ENCODE data around the gene UTS2B.
"Not testable (repeated sequence)": the region's sequence is repeated elsewhere in the genome, so short reads cannot be mapped to it uniquely, and the experiment has no call there.

Gene UTS2B

DNA sequence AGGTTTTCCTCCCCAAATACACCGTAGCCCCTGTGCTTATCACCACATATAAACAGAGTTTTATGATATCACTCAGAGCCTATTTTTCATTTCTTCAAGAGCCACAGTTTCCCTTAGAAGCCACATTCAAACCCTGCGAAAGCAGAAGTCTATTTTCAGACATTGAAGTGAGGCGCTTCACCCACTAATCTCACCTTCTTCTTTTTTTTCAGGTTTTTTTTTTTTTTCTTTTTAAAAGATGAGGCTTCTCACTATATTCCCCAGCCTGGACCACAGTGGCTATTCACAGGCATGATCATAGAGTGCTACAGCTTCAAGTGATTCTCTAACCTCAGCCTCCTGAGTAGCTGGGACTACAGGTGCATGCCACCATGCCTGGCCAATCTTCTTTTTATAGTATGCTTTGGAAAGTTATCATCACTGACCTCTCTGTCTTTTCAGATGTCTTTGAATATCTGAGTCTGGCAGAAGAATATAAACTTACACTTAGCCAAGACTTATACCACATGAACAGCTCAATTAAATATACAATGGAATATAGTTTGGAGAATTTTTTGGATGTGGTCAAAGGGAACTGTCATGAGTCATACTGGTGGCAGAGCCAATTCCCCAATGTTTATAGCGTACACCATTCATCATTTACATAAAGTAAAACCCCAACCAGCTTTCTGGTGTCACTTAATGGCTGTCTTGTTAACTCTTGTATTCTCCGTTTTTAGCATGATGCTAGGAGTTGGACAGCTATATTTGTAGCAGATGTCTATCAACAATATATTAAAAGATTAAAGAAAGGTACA is 60.8 kb downstream of the UTS2B start:
- DNase-seq, result no peak

DNA sequence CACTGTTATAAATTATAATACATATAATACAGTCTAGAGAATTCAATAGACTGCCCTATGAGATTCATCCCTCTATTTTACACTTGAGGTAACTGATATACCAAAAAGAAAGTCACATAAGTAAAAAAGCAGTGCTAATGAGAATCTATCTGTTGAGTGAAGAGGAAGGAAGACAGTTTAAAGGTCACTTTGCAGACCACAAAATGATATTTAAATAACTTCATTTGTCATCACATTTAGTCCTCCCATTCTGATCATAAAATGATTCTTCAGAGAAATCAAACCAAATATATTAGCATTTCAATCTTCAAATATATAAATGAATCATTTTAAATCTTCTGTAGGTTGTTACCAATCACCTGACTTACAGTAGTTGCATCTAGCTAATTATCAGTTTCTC is 61.6 kb downstream of the UTS2B start:
- DNase-seq, result no peak

DNA sequence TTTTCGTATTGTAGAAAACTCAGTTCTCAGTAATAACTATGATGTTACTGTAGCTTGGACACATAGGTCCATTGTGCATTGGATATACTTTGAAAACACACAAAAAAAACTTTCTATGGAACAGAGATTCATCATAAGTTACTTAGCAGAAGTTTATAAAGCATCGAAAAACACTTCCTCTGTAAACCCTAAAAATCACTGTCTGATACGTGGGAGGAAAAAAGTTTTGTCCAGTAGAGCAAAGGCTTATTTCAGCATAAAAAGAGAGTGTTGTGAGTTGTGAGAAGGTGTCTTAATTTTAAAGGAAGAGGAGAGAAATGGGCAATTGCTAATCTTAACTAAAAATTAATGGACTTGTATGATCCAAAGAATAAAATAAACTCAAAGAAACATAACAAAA is 66.5 kb downstream of the UTS2B start:
- DNase-seq, result no peak

DNA sequence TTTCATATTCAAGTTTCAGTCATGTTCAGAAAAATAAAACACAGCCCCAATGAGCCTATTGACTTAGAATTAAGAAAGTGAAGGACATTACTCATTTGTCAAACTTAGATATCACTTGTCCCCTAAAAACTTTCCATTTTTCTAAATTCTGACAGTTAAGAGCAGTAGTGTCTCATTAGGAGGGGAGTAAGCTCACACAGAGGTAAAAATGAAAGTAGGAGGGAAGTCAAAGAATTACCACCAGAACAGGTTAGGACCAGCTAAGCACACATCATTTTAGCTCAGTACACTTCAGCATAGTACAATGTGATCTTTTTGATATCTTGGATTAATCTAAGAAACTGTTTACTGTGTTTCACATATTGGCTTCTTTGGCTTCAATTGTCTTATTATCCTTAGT is 67.0 kb downstream of the UTS2B start:
- DNase-seq, result no peak

DNA sequence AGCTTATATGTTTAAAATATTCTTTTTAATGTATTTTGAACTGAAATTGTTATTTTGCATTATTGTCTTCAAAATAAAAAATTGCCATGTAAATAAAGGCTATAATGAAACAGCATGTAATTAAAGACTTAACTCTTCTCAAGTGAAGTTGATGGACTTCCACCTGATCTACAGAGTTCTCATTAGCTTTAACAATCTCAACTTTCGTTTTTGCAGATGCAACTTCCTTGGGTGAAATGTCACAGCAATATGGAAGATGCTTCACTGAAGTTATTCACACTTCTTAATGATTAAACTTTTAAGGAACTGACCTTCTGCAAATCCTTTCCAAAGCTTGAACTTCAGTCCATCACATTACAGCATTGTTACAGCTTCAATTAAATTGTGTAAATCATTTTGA is 67.7 kb downstream of the UTS2B start:
- DNase-seq, result no peak

DNA sequence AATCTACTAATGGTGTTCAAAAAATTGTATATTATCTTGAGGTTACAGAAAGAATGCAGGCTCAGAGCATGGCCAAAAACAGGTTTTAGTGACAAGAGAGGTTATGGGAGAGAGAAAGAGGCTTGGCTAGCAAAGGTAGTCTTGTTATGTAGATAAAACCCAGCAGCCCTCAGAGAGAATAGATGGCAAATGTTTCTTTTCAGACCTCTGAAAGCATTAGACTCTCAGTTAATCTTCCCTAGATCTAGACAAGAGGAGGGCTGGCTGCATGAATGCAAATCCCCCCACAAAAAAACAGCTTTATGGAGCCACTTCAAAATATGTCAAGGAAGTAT is 69.1 kb downstream of the UTS2B start:
- no peak for DNase-seq

DNA sequence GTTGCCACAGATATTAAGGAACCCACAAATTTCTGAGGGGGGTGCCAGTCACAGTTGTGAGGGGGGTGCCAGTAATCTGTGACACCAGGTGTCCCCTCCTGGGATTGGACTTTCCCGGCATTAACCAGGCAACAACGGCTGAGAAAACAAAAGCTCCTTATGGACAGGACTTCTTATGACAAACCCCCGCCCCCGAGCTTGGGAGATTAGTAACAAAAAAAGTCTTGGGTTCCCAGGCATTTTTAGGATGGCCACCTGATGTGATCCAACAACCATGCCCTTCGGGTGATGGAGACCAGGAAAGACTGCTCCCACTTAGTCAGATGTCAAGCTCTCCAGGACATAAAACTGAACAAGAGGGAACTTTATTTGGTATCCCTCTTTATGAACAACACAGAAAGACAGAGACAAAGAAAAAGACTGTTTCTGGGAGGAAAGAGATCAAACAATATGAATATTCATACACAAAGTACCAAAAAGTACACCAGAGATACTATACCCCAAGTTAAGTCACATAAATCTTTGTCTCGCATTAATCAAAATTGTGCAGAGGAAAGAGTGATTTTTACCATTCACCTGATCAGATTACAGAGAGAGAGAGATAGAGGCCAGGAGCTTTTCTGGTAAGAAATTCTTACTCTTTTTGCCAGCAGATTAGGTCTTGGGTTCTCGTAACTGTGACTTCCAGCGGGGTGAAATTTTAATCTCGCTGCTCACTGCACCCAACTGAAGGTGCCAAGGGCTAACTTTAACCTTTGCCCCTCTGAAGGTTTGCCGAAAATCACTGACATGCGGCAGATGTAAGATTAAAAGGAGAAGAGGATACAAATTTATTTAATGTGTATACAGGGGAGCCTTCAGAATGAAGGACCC is 69.7 kb downstream of the UTS2B start:
- DNase-seq, result no peak

DNA sequence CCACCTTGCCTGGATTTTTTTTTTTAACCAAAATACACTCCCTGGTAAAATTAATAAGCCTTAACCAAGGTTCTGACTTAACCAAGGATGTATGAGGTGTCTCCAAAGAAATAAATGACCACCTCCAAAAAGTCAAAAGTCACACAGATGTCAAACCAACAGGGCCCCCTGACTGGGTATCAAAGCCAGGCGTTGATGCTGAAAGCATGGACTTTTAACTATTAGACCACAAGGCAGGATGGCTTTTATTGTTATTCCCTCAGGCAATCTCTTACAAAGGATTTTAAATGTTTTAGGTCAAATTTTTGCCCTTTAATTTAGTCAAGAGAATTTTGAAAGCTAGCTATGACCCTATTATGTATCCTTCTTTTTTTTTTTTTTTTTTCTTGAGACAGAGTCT is 70.8 kb downstream of the UTS2B start:
- no peak for DNase-seq

DNA sequence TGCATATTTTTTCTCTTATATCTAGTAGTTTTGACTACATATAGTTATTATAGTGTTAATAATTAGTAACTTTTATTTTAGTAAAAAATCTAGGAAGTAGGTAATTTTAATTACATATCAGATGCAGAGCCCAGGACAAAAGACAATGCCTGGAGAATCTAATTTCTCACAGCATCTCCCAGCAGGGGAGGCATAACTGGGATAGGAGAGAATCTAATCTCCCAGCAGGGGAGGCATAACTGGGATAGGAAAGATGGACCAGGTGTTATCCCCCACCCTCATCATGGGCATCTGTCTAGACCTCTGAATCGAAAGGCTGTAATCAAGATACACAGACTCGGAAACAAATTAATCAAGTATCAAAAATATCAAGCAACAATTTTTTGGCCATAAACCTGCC is 73.0 kb downstream of the UTS2B start:
- peak; percentile 75 for DNase-seq

DNA sequence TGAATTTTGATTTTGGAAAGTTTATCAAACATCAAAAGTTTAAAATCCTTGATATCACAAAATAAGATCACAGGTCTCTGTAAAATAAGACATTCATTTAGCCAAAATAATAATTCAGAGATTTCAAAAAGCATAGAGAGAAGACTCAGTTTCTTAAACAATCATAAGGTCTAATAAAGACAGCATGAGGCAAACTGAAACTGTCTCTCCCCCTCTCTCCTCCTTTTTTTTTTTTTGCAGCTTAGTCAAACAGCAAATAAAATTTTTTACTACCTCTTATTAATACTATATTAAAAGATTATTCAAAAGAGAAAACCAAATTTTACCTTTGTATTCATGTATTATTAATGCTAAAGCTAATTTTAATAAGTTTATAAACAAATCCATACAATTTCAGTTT is 73.9 kb downstream of the UTS2B start:
- no peak for DNase-seq

DNA sequence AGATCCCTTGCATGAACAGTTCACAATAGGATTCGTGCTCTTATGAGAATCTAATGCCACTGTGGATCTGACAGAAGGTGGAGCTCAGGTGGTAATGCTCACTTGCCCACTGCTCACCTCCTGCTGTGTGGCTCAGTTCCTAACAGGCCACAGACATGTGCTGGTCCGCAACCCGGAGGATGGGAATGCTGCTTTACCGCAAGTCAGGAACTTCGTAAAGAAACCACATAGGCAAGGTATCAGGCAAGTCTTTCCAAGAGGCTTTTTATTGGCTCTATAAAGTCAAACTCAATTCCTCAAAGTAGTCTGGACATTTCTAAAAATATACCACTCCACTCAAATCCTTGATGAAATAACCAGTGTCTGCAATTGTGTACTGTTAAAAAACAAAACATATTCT is 75.2 kb downstream of the UTS2B start:
- DNase-seq, result no peak

DNA sequence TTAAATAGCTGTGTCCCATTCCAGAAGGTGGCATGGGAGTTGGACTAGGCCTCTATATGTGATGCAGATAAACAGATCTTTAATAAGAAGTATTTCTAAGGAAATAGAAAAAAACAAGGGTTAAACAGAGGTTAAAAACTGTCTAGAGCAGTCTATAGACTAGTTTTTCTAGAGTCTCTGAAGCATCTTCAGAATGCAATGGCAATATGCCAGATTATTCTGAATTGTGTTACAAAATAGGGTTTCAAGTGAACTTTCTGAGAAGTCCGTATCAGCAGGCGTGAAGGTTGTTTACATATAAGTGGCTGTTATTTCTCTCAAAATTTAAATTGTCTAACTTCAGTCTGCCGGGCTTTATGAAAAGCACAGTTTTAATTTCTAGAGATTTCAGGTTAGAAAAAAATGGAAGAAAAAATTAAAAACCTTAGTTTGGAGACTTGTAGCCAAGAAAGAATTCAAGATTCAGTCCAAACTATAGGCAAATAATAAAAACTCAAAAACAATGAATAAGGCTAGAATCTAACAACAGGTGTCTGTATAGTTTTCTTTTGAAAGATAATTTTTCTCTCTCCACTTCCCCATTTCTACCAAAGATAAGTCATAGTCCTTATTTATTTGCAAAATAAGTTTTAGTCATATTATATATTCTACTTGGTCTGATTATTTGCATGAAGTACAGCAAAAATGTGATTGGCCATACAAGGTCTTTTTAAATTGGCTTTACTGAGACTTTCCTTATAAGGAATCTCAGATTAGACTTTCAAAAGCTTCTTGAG is 76.0 kb downstream of the UTS2B start:
- no peak for DNase-seq

DNA sequence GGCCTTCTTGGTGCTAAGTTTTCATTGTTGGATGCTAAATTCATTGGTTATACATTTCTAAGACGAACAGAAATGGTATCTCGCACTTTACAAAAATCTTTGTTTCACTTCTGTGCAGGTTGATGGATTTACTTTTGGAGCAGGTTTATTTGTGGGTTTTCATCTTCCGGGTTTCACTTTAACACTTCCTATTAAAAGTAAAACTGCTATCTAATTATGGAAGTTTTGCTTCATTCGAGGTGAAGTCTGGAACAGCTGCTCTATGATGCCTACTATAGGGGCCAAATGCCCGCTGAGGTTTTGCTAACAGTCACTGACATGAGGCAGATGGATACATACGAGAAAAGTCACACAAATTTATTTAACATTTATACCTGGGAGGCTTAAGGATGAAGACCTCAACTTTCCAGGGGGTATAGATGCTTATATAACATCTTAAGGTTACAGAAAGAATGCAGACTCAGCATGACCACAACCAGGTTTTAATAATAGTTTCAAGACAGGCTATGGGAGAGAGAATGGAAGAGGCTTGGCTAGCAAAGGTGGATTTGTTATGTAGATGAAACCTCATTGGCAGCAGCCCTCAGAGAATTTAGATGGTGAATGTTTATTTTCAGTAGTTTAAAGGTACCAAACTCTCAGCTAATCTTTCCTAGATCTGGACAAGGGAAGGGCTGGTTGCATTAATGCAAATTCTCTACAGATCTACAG is 77.1 kb downstream of the UTS2B start:
- DNase-seq, result no peak

DNA sequence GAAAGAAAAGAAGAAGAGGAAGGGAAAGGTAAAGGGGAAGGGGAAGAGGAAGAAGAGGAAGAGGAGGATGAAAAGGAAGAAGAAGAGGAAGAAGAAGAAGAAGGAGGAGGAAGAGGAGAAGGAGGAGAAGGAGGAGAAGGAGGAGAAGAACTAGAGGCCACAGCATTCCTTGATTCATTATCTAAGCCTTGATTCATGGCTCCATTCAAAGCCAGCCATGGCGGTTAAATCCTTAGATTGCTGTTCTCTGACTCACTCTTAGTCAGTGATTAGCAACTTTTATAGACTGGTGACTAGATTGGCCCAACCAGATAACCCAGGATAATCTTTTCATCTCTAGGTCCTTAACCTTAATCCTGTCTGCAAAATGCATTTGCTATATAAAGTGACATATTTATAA is 83.7 kb downstream of the UTS2B start:
- no peak for DNase-seq

DNA sequence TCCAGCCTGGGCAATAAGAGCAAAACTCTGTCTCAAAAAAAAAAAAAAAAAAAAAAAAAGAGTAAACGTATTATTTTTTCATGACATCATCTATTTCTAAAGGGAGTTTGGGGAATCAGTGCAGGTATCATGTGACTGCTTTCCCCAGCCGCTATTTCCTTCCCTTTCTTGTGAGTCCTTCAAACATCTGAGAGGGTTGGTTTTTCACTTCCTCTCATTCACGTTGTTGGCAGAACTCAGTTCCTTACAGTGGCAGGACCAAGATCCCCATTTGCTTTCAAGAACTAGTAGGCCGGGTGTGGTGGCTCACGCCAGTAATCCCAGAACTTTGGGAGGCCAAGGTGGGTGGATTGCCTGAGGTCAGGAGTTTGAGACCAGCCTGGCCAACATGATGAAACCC is 84.3 kb downstream of the UTS2B start:
- DNase-seq, result not testable (repeated sequence)

DNA sequence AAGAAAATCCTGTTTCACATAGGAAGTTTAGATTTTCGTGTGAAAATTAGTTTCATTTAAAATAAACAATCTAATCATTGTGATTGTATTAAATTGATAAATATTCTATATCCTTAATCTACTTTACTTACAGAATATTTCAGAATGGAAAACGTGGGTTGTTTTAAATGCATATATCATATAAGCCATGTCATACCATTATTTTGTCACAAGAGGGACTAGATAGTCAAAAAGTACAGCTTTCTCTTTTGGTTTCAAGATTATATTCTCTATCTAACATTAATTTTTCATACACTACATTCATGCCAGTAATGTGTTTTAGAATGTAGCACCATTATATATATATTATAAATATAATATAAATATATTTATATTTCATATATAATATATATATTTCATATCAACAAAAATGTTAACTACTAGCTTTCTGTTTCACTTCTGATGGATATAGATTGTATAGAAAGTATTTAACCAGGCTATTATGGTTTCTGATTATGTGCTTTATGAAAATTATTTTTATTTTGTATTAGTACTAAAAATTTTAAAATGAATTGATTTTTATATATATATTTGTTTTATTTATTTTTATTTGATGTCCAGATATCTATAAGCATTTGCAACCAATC is 86.0 kb downstream of the UTS2B start:
- peak; percentile 24 for DNase-seq

DNA sequence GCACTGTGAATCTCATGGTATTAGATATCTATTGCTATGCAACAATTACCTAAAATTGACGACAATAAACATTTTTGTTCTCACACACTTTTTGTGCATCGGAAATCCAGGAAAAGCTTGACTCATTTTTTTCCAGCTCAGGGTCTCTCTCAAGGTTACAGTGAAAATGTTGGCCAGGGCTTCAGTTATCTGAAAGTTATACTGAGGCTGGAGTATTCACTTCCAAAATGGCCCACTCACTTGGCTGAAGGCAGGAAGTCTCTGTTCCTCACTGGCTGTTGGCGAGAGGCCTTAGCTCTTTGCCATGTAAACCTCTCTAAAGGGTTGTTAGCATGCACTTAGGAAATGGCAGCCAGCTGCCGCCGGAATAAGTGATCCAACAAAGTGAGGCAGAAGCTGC is 89.8 kb downstream of the UTS2B start:
- no peak for DNase-seq

DNA sequence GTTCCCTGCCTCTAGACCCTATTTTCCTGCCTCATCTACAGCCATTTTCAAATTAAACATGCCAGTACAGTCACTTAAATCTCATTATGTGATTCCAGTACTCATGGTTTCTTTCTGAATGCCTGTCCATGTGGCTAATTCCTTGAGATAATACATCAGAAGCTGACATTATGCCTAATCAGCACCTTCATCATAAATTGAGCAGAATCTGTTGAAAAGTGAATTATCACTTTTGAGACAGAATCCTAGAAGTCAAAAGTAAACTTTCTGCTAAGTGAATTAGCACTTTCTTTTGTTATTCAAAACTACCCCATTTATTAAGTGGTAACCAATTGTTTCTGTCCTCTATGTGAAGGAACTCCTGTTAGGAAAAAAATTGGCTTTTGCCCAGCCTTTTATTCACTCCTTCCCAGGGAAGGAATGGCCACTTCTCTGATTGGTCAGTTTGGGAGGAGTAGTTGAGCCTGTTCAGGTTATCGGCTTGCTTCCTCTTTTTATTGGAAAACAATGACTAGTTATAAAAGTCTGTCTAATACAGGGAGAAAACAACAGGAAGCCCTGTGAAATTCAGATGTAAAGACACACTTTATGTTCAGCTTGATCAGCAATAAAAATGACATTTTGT is 90.8 kb downstream of the UTS2B start:
- DNase-seq, result no peak

DNA sequence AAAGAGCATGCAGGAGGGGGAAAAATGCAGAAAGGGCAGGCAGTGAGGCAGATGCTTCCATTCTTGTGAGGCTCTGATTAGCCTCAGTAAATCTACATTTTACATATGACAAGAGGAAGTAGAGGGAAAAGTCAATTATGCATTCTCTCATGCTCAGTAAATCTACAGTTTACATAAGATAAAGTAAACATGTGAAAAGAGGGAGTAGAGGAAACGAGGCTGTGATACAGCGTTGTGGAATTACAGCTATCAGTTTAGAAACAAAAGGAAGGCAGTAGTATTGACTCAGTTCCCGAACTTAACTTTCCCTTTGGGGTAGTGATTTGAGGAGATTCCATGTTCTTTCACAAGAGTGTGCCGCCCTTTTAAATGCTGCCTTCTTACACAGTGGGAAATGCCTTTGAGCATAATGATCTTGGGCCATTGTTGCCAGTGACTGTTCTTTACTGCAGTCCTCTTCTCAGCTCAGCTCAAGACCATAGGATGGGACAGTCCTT is 92.0 kb downstream of the UTS2B start:
- DNase-seq, result peak; percentile 16

DNA sequence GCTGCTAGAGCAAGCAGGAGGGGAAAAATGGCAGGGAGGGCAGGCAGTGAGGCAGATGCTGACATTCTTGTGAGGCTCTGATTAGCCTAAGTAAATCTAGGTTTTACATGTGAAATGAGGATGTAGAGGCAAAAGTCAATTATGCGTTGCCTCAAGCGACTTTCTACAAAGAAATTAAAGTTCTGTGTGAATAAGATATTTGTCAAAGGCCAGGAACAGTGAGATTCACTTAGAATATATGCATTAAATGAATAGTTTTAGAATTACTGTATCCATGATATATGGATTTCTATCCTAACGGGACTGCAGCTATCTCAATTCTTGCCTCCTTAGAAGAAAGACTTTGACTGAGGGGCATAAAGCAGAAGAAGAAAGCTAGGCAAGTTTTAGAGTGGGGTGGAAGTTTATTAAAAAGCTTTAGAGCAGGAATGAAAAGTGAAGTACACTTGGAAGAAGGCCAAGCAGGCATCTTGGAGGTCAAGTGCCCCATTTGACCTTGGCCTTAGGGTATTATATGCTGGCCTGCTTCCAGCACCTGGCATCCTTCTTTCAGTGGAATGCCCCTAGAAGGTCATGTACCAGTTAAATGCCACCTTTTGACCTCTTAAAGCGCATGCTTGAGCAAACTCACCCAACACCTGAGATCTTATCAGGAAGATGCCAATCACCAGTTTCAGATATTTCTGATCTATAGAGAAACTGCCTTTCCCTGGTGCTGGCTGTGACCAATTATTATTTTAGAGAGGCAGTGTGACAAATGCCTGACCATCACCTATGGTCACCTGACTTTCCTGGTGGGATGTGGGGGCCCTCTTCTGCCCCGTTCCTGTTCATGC is 93.1 kb downstream of the UTS2B start:
- DNase-seq, result no peak

DNA sequence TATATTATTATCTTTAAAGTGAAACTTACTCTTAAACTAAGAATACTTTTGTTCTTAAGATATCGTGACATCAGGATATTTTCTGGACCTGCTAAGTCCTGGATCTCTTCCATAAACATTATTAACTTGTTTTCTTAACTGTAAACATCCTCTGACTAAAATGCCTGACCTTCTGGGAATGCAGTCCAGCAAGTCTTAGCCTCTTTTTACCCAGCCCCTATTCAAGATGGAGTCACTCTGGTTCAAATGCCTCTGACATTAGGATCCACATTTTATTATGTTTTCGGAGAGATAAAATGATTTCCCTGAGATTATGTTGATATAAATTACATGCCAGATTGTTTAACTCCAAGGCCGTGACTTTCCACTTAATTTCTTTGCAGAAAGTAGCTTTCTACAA is 93.7 kb downstream of the UTS2B start:
- no peak for DNase-seq
